GM18909 (cell line): ENCODE data around the gene ANKRD11.

ENCODE experiments used
- ATAC-seq: cut with Tn5 transposase; IDR thresholded peaks from one replicate; pipeline ENCODE4 v1.9.1; 2021; ENCODE audit warnings: mild to moderate bottlenecking; ENCODE audit not compliant: unreplicated experiment, poor library complexity

The ANKRD11 gene

GRCh38 chr16:89490439-89491237 is at the start of gene ANKRD11:
Gene ANKRD11, minus strand, starts transcription at chr16:89490561. Its CDS starts 173,542 bp downstream, at chr16:89317019.
- ATAC-seq: peak; percentile 86

GRCh38 chr16:89538286-89538685 is 47.9 kb upstream of the ANKRD11 start:
- no peak for ATAC-seq

GRCh38 chr16:89537549-89537925 is 47.2 kb upstream of the ANKRD11 start:
- no peak for ATAC-seq

- ATAC-seq: no peak
These were observed 46.7 kb upstream of the ANKRD11 start for GRCh38 chr16:89536886-89537548.

- no peak for ATAC-seq
These were observed 46.0 kb upstream of the ANKRD11 start for GRCh38 chr16:89536371-89536770.

DNA sequence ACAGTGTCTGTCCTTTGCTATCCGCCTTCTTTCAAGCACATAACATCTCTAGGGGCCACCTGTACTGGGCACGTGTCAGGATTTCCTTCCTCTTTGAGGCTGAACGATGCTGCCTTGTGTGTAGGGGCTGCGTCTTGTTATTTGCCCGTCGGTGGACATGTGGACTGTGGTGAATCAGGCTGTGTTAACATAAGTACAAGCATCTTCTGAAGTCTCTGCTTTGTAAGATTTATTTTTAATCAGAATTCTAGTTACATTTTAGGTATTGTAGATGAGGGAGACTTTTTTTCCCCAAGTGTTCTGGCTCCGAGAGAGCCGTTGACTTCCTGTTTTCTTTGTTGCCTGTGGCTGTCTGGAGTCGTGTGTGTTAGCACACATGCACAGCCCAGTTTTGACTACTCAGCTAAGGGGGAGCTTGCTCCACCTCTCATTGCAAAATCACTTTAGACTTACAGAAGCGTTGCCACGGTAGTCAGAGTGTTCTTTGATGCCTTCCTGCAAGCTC is 43.9 kb upstream of the ANKRD11 start:
- no peak for ATAC-seq

GRCh38 chr16:89531821-89532526 is 41.6 kb upstream of the ANKRD11 start:
- ATAC-seq: no peak

GRCh38 chr16:89530401-89531381 is 40.3 kb upstream of the ANKRD11 start:
- no peak for ATAC-seq

DNA sequence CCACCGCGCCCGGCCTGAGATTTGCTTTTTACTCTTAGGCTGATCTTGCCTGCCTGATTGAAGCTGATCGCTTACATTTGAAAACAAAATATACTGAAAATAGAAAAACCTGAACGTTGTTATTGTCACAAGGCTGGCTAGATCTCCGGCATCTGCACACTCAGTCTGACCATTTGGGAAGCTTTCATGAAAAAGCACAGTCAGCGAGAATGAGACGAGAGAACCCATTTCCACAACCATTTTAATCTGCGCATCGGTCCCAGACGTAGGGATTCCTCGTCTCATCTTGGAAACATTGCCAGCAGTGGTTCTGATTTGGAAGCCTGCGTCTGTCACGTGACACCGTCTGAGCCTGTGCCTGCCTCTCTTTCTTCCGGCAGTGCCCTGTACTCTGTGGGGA is 38.7 kb upstream of the ANKRD11 start:
- no peak for ATAC-seq

DNA sequence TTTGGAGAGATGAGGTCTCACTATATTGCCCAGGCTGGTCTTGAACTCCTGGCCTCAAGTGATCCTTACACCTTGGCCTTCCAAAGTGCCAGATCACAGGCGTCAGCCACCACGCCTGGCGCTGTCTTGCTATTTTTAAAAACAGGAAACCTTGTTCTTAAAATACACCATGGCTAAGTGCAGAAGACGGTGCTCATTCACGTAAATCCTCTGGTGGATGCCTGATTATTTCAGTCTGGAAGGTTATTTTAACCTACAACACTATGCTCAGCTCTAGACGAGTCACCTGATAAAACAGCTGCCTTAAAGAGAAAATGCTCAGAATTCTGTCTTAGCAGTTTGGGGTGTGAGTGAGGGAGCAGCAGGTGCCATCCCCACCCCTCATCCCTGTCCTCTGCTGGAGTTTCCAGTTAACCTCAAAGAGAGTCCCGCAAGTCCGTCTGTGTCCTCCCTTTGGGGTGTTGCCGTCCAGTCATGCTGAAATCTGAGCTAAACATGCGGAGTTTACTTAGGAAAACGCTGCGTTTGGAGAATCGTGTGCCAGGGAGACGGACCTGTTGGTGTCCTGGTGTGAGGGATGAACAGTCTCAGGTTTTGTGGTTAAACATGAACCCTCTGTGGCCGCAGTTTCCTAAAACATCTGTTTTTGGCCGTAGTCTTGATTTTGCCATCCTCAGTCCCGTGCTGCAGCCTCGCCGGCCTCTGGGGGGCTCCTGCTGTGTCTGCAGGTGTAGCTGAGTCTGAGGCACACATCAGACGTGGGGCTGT is 35.0 kb upstream of the ANKRD11 start:
- ATAC-seq: no peak

GRCh38 chr16:89523680-89524344 is 33.5 kb upstream of the ANKRD11 start:
- ATAC-seq: no peak

- ATAC-seq: no peak
These were observed 31.9 kb upstream of the ANKRD11 start for GRCh38 chr16:89522287-89522686.

GRCh38 chr16:89519881-89520280 is 29.5 kb upstream of the ANKRD11 start:
- ATAC-seq: no peak

GRCh38 chr16:89517128-89517527 is 26.8 kb upstream of the ANKRD11 start:
- ATAC-seq: no peak

DNA sequence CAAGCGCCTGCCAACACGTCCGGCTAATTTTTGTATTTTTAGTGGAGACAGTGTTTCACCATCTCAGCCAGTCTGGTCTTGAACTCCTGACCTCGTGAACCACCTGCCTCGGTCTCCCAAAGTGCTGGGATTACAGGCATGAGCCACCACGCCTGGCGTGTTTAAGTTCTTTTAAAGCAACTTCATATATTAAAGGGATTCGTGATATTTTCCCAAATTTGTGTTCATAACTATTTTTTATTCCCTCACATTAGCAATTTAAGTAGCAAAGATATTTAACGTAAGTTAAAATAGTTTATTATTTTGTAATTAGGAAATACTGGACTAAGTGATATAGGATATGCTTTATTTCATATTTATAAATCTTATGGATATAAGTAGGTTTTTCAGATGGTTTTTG is 22.1 kb upstream of the ANKRD11 start:
- no peak for ATAC-seq

DNA sequence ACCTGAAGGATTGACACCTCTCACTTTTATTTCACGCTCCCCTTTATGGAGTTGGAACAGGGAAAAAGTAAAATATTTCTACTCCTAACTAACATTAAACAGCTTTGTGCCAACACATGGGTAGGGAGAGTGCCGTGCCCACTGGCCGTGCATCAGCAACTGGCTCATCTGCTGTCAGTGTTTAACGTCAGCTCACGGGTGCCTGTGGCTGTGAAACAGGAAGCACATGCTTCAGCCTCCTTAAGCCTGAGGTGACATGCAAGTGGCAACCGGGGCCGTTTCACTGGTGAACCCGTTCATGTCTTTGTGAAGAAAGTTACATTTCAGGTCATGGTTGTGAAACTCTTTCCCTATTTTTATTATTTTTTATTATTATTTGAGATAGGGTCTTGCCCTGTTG is 21.0 kb upstream of the ANKRD11 start:
- no peak for ATAC-seq

- ATAC-seq: no peak
These were observed 20.2 kb upstream of the ANKRD11 start for GRCh38 chr16:89510526-89510925.

- ATAC-seq: peak; percentile 67
These were observed 17.7 kb upstream of the ANKRD11 start, which contains the start of gene SPG7 for GRCh38 chr16:89507834-89508590. Gene SPG7, plus strand, starts transcription at chr16:89508403. Its CDS starts 15 bp downstream, at chr16:89508418.
